Measurements from ENCODE around the gene CLSTN2. TPM values are rescaled to one million over a fixed set of nuclear protein-coding genes. Genes with fewer than 3 reads are reported as not detected.

CLSTN2 gene
- total RNA-seq, 1 experiment from 2014 or later: not detected

DNA sequence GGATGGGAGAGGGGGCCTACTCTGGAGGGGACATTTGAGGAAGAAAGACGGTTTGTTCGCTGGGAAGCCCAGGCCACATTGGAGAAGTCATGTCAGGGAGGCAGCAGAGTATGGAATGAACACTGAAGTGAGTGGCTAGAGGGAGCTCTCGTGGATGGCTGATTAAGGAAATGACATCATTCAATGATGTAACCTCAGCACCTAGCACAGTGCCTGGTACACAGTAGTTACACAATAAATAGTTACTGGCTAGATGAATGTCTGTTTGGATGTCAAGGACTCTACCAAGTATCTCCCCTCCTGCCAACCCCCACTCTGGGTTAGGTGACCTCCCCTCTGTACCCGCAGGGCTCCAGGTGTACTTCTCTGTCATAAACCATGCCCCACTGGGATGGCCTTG, 121.1 kb downstream of the CLSTN2 start:
- Histone ChIP-seq H3K36me3 (ENCODE audit: insufficient read depth, low read length) (no peaks in the 10 kb centered on the region), H2AFZ (ENCODE audit: low read length) (no peak overlapping the region), H3K4me1 (ENCODE audit: low read length) (no peaks in the 10 kb centered on the region), H4K20me1 (ENCODE audit: insufficient read depth, low read depth, low read length) (no peaks in the 10 kb centered on the region), H3K4me2 (ENCODE audit: low read depth, low read length, poor library complexity, severe bottlenecking) (no peak overlapping the region), H3K4me3 (ENCODE audit: low read length) (no peak overlapping the region), H3K27ac (ENCODE audit: low read length) (no peak overlapping the region), H3K9me2 (replicated peaks; ENCODE audit: insufficient read depth, low read length) (no peaks in the 10 kb centered on the region), H3K27me3 (ENCODE audit: low read length) (no peaks in the 10 kb centered on the region), H3K9me3 (ENCODE audit: low read length) (no peaks in the 10 kb centered on the region), H3K9ac (ENCODE audit: low read length) (no peak overlapping the region), H3K79me2 (ENCODE audit: low read length) (no peaks in the 10 kb centered on the region)
- peak; percentile 32 for DNase-seq

DNA sequence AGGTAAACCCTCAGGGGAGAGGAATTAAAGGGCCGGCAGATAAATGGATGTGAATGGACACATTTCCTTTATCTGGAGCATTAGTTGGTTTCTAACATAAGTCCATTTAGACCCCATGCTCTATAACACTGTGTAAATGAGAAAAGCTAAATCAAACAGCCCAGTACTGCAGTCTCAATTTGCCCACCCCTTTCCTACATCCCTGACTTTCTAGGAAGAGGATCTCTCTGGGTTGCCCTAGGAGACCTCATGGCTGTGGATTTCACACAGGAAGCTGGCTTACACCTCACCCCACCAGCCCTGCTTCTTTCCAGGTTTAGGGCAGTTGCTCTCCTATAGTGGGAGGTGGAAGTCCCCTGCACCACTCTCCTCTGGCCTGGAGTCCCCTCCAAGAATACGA, 126.2 kb downstream of the CLSTN2 start:
- DNase-seq: peak; percentile 29
- Histone ChIP-seq H3K79me2 (ENCODE audit: low read length) (no peaks in the 10 kb centered on the region), H3K4me2 (ENCODE audit: low read depth, low read length, poor library complexity, severe bottlenecking) (no peak overlapping the region), H3K27ac (ENCODE audit: low read length) (no peak overlapping the region), H3K4me3 (ENCODE audit: low read length) (no peak overlapping the region), H3K9ac (ENCODE audit: low read length) (no peak overlapping the region), H4K20me1 (ENCODE audit: insufficient read depth, low read depth, low read length) (no peaks in the 10 kb centered on the region), H3K4me1 (ENCODE audit: low read length) (no peaks in the 10 kb centered on the region), H2AFZ (ENCODE audit: low read length) (no peak overlapping the region), H3K9me3 (ENCODE audit: low read length) (no peaks in the 10 kb centered on the region), H3K9me2 (replicated peaks; ENCODE audit: insufficient read depth, low read length) (no peaks in the 10 kb centered on the region), H3K36me3 (ENCODE audit: insufficient read depth, low read length) (no peaks in the 10 kb centered on the region), H3K27me3 (ENCODE audit: low read length) (no peaks in the 10 kb centered on the region)

DNA sequence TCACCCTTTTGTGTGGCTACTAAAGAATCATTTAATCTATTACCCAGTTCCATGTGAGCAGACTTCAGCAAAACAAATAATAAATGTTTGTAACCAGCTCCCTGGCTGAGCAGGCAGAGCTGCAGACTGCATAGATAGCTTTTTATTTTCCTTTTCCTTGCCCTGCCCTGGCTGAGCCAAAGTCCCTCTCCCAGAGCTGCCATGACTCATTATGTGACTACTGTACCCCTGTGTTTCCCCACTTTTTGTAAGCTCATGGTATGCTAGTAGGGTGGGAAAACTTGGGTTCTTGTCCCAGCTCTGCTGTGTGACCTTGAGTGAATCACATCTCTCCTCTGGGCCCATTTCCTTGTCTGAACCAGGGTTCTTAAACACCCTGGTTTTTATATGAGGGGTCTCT, 127.5 kb downstream of the CLSTN2 start:
- no peak overlapping the region for H2AFZ ChIP-seq (ENCODE audit: low read length)
- no peaks in the 10 kb centered on the region for H3K36me3 ChIP-seq (ENCODE audit: insufficient read depth, low read length)

DNA sequence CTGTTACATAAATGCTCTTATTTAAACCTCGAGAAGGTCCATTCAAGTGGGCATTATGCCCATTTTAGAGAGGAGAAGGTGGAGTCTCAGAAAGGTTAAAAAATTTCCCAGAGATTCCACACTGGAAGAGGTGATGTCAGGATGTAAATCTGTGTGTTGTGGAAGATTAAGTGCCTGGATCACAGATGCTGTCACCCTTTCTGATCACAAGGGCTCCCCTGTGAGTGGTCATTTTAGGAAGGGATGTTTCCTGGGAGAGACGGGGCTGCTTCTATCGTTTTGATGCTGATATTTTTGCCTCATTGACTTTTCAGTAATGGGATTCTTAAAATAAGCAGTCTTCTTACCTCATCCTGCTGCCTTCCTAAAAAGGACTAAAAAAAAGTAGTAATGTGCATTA, 132.5 kb downstream of the CLSTN2 start:
- no peaks in the 10 kb centered on the region for H3K36me3 ChIP-seq (ENCODE audit: insufficient read depth, low read length)
- no peaks in the 10 kb centered on the region for H3K9me3 ChIP-seq (ENCODE audit: low read length)
- no peaks in the 10 kb centered on the region for H3K79me2 ChIP-seq (ENCODE audit: low read length)
- H3K9ac ChIP-seq (ENCODE audit: low read length): no peak overlapping the region
- H3K4me2 ChIP-seq (ENCODE audit: low read depth, low read length, poor library complexity, severe bottlenecking): no peak overlapping the region
- no peaks in the 10 kb centered on the region for H3K9me2 ChIP-seq (replicated peaks; ENCODE audit: insufficient read depth, low read length)
- no peak for DNase-seq
- no peak overlapping the region for H3K27ac ChIP-seq (ENCODE audit: low read length)
- no peak overlapping the region for H2AFZ ChIP-seq (ENCODE audit: low read length)
- no peaks in the 10 kb centered on the region for H3K27me3 ChIP-seq (ENCODE audit: low read length)
- H3K4me3 ChIP-seq (ENCODE audit: low read length): no peak overlapping the region
- H3K4me1 ChIP-seq (ENCODE audit: low read length): no peaks in the 10 kb centered on the region
- H4K20me1 ChIP-seq (ENCODE audit: insufficient read depth, low read depth, low read length): no peaks in the 10 kb centered on the region; the same call in 1 of the 2 replicates

More for the DNA sequence above, 127.5 kb downstream of the CLSTN2 start:
- Histone ChIP-seq H3K79me2 (ENCODE audit: low read length) (no peaks in the 10 kb centered on the region), H3K9ac (ENCODE audit: low read length) (no peak overlapping the region), H3K4me1 (ENCODE audit: low read length) (no peaks in the 10 kb centered on the region), H3K27ac (ENCODE audit: low read length) (no peak overlapping the region), H3K4me3 (ENCODE audit: low read length) (no peak overlapping the region), H3K9me2 (replicated peaks; ENCODE audit: insufficient read depth, low read length) (no peaks in the 10 kb centered on the region), H3K4me2 (ENCODE audit: low read depth, low read length, poor library complexity, severe bottlenecking) (no peak overlapping the region), H3K9me3 (ENCODE audit: low read length) (no peaks in the 10 kb centered on the region), H4K20me1 (ENCODE audit: insufficient read depth, low read depth, low read length) (no peaks in the 10 kb centered on the region; the same call in 1 of the 2 replicates), H3K27me3 (ENCODE audit: low read length) (no peaks in the 10 kb centered on the region)
- DNase-seq: peak; percentile 19

DNA sequence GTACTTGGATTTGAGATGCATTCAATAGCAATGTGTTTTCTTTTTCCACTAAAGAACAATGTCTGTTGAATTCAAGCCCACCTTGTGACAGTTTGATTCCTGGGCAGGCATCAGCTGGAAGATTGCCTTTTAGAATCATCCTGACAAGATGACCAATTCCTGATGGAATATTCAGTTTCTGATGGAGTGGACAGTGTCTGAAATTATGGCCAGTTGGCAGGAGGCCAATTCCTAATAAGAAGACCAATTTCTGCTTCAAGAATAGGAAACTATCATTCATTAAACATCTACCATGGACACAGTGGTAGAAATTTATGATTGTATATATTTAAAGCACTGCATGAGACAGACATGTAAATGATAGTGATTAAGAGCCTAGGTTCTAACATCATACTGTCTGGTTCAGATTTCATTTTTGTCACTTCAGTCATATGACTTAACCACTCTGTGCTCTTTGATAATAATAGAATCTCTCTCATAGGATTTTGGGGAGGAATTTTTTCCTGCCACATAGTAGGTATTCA, 133.6 kb downstream of the CLSTN2 start:
- H4K20me1 ChIP-seq (ENCODE audit: insufficient read depth, low read depth, low read length): no peaks in the 10 kb centered on the region; the same call in 1 of the 2 replicates
- H3K79me2 ChIP-seq (ENCODE audit: low read length): no peaks in the 10 kb centered on the region
- no peak overlapping the region for H3K9ac ChIP-seq (ENCODE audit: low read length)
- no peaks in the 10 kb centered on the region for H3K9me2 ChIP-seq (replicated peaks; ENCODE audit: insufficient read depth, low read length)
- H3K36me3 ChIP-seq (ENCODE audit: insufficient read depth, low read length): no peaks in the 10 kb centered on the region
- H3K27me3 ChIP-seq (ENCODE audit: low read length): no peaks in the 10 kb centered on the region
- H3K4me2 ChIP-seq (ENCODE audit: low read depth, low read length, poor library complexity, severe bottlenecking): no peak overlapping the region
- no peaks in the 10 kb centered on the region for H3K4me1 ChIP-seq (ENCODE audit: low read length)
- H2AFZ ChIP-seq (ENCODE audit: low read length): no peak overlapping the region
- no peak for DNase-seq
- no peaks in the 10 kb centered on the region for H3K9me3 ChIP-seq (ENCODE audit: low read length)
- H3K4me3 ChIP-seq (ENCODE audit: low read length): no peak overlapping the region
- H3K27ac ChIP-seq (ENCODE audit: low read length): no peak overlapping the region

DNA sequence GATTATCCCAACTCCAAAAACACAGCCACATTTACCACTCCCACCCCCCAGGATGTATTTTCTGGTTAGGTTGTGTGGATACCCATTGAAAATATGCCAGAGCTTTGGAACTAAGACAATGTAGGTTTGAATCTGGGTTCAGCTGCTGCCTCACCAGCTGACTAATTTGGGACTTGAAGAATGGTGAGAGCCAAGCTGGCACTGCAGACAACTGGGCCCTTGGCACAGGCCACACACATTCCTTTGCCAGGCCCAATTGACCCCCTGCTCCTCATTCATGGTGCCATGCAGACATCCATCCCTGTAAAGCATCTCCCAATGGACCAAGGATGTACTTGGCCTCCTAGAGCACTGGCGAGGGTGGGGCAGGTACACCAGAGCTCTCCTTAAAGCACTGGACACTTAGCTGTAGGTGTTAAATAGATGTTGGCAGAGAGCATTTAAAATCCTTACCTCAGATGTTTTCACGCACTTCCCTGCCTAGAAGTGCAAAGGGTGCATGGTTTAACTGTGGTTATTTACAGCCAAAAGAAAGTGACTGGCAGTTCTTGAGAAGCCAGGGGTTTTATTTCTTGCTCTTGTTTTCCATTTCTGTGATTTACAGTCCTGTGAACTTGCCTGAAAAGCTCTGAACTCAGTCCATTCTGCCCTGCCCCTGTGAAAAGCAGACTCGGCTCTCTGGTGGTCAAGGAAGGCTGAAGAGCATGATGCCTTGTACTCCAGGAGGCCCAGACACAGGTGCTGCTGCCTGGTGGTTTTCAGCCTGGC, 138.5 kb downstream of the CLSTN2 start:
- H3K4me3 ChIP-seq (ENCODE audit: low read length): no peak overlapping the region
- H3K79me2 ChIP-seq (ENCODE audit: low read length): no peaks in the 10 kb centered on the region
- no peaks in the 10 kb centered on the region for H3K9me3 ChIP-seq (ENCODE audit: low read length)
- H2AFZ ChIP-seq (ENCODE audit: low read length): no peak overlapping the region
- no peaks in the 10 kb centered on the region for H3K4me1 ChIP-seq (ENCODE audit: low read length)
- no peak for DNase-seq
- no peaks in the 10 kb centered on the region for H3K36me3 ChIP-seq (ENCODE audit: insufficient read depth, low read length)
- no peaks in the 10 kb centered on the region for H3K9me2 ChIP-seq (replicated peaks; ENCODE audit: insufficient read depth, low read length)
- no peaks in the 10 kb centered on the region for H3K27me3 ChIP-seq (ENCODE audit: low read length)
- no peak overlapping the region for H3K9ac ChIP-seq (ENCODE audit: low read length)
- no peaks in the 10 kb centered on the region for H4K20me1 ChIP-seq (ENCODE audit: insufficient read depth, low read depth, low read length)
- no peak overlapping the region for H3K27ac ChIP-seq (ENCODE audit: low read length)
- H3K4me2 ChIP-seq (ENCODE audit: low read depth, low read length, poor library complexity, severe bottlenecking): no peak overlapping the region

DNA sequence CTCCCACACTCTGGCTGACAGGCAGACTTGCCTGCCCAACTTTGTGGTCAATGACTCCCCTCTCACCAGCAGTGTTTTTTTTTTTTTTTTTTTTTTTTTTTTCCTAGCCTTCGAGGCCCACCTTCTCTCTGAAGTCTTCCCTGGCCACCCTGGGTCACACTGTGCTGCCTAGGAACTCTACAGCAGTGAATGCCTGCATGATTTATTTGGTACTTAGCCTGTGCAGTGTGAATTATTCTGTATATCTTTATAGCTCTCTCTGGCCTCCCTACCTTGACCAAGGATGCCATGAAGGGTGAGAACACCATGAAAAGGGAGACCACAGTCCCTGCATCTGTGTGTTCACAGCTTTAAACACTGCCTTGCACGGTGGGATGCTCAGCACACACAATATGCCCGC, 141.6 kb downstream of the CLSTN2 start:
- Histone ChIP-seq H3K4me2 (ENCODE audit: low read depth, low read length, poor library complexity, severe bottlenecking) (no peak overlapping the region), H3K9ac (ENCODE audit: low read length) (no peak overlapping the region), H3K27ac (ENCODE audit: low read length) (no peak overlapping the region), H4K20me1 (ENCODE audit: insufficient read depth, low read depth, low read length) (no peaks in the 10 kb centered on the region), H3K9me2 (replicated peaks; ENCODE audit: insufficient read depth, low read length) (no peaks in the 10 kb centered on the region), H3K79me2 (ENCODE audit: low read length) (no peaks in the 10 kb centered on the region), H2AFZ (ENCODE audit: low read length) (no peak overlapping the region), H3K36me3 (ENCODE audit: insufficient read depth, low read length) (no peaks in the 10 kb centered on the region), H3K9me3 (ENCODE audit: low read length) (no peaks in the 10 kb centered on the region), H3K27me3 (ENCODE audit: low read length) (no peaks in the 10 kb centered on the region), H3K4me3 (ENCODE audit: low read length) (no peak overlapping the region), H3K4me1 (ENCODE audit: low read length) (no peaks in the 10 kb centered on the region)
- DNase-seq: no peak

DNA sequence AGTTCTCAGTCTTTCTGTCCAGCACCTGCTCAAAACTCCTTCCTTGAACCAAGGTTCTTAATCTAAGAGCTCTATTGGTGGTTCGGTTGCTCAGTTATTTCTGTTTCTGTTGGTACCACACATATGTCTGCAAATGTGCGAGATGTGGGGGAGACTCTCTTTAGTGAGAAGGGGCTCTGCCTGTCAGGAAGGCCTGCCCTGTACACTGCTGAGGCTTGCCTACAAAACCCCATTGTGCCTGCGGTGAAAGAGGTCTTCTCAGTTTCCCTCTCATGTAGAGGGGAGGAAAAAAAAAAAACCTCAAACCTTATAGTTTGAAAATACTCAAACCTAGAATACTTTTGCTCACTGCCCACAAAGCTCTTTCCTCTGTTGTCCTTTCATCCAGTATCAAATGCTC, 142.4 kb downstream of the CLSTN2 start:
- no peaks in the 10 kb centered on the region for H4K20me1 ChIP-seq (ENCODE audit: insufficient read depth, low read depth, low read length)
- no peak overlapping the region for H3K4me3 ChIP-seq (ENCODE audit: low read length)

More for the DNA sequence above, 142.4 kb downstream of the CLSTN2 start:
- Histone ChIP-seq H3K4me1 (ENCODE audit: low read length) (no peaks in the 10 kb centered on the region), H3K9me3 (ENCODE audit: low read length) (no peaks in the 10 kb centered on the region), H3K36me3 (ENCODE audit: insufficient read depth, low read length) (no peaks in the 10 kb centered on the region), H3K9ac (ENCODE audit: low read length) (no peak overlapping the region), H2AFZ (ENCODE audit: low read length) (no peak overlapping the region), H3K9me2 (replicated peaks; ENCODE audit: insufficient read depth, low read length) (no peaks in the 10 kb centered on the region), H3K27me3 (ENCODE audit: low read length) (no peaks in the 10 kb centered on the region), H3K27ac (ENCODE audit: low read length) (no peak overlapping the region), H3K79me2 (ENCODE audit: low read length) (no peaks in the 10 kb centered on the region), H3K4me2 (ENCODE audit: low read depth, low read length, poor library complexity, severe bottlenecking) (no peak overlapping the region)
- no peak for DNase-seq
